Erythroblast (primary cell): ENCODE measurements around the gene CCDC8.
"Not testable (repeated sequence)": the region's sequence is repeated elsewhere in the genome, so short reads cannot be mapped to it uniquely, and the experiment has no call there.

Experiments used
- GATA1 ChIP-seq: IDR thresholded peaks from 2 replicates; pipeline ENCODE4 v1.6.1; 2011; ENCODE audit warnings: low read depth, mild to moderate bottlenecking, control low read depth, low read length, moderate library complexity
- POLR2A ChIP-seq: IDR thresholded peaks from 2 replicates; pipeline ENCODE4 v1.6.1; 2011; ENCODE audit warnings: mild to moderate bottlenecking, low read length

DNA sequence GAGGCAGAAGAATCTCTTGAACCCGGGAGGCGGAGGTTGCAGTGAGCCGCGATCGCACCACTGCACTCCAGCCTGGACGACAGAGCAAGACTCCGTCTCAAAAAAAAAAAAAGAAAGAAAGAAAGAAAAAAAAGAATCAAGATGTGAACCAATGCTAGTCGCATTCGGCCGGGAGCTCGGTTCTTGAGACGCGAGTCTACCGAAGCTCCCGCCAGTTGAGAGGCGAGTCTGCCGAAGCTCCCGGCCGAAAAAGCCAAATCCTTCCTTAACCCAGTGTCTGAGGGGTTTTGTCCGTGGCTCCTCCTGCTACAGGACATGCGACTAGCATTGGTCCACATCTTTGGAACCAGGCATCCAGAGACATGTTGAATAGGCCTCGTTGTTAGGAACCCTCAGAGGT, 1.5 kb upstream of the CCDC8 start:
- not testable (repeated sequence) for TF ChIP-seq POLR2A, GATA1
